GM12878 (cell line): ENCODE data around the gene ROBO4. TPM values are rescaled to one million over a fixed set of nuclear protein-coding genes. Genes with fewer than 3 reads are reported as not detected.

Experiments used
- ATAC-seq: fragments of 200-7000 bp; cut with Tn5 transposase; 3 replicates; pipeline ENCODE4 v1.9.1; 2020; ENCODE audit warnings: mild to moderate bottlenecking, moderate library complexity
- BruUV-seq: library from RNA; stranded (reverse); fragments of 400-500 nt; replicated peaks from 2 replicates; lab custom pipeline; 2021; lab: Mats Ljungman, UMichigan
- CTCF ChIA-PET: fragments of 300-600 bp; sonication (Branson Sonifier 250); formaldehyde crosslinking; extraction: SDS; loops from one replicate; lab custom pipeline; 2021; ENCODE audit warnings: inconsistent platforms; lab: Yijun Ruan, JAX
- POLR2A ChIA-PET: fragments of 350-600 bp; formaldehyde crosslinking; extraction: SDS; loops from one replicate; lab custom pipeline; 2021; ENCODE audit warnings: inconsistent platforms; lab: Charles Lee
- RAD21 ChIA-PET: fragments of 300-600 bp; sonication (Branson Sonifier 250); formaldehyde crosslinking; loops from one replicate; lab custom pipeline; 2023; ENCODE audit warnings: antibody characterized with exemption; ENCODE audit not compliant: unreplicated experiment; lab: Charles Lee
- SMC1A ChIA-PET: fragments of 300-600 bp; sonication (Branson Sonifier 250); formaldehyde crosslinking; loops from one replicate; lab custom pipeline; 2023; ENCODE audit not compliant: unreplicated experiment, uncharacterized antibody; lab: Charles Lee
- DNase-seq: peaks from one replicate; pipeline ENCODE4 v3.0.0-alpha.2; 2011; ENCODE audit warnings: low read depth, low spot score
- FAIRE-seq: peaks from 3 replicates; lab custom pipeline; 2011; peaks lifted over from hg19 to GRCh38; lab: Jason Lieb, UNC
- H2AFZ ChIP-seq: 2 replicates; pipeline ENCODE4 v1.6.0; 2011; ENCODE audit warnings: low read depth, low read length, control low read depth; ENCODE audit not compliant: control insufficient read depth
- H3K27ac ChIP-seq: 2 replicates; pipeline ENCODE4 v1.5.1; 2011; ENCODE audit warnings: control low read depth; ENCODE audit not compliant: control insufficient read depth, insufficient read depth
- H3K27me3 ChIP-seq, 2 experiments: replicated peaks in 1 of 2; 2 replicates each; pipeline versions ENCODE4 v1.6.0 to v1.6.1; 2011; ENCODE audit warnings: low read length in 1 of 2; ENCODE audit not compliant: control insufficient read depth in 2 of 2, insufficient read depth in 2 of 2
- H3K36me3 ChIP-seq, 2 experiments: 2 replicates each; pipeline ENCODE4 v1.5.1; 2011; ENCODE audit warnings: low read length in 1 of 2; ENCODE audit not compliant: control insufficient read depth in 2 of 2, insufficient read depth in 2 of 2
- H3K4me1 ChIP-seq: 2 replicates; pipeline ENCODE4 v1.6.1; 2011; ENCODE audit warnings: mild to moderate bottlenecking, low read length, moderate library complexity, mixed read lengths; ENCODE audit not compliant: control insufficient read depth, insufficient read depth
- H3K4me2 ChIP-seq: 2 replicates; pipeline ENCODE4 v1.6.0; 2011; ENCODE audit warnings: control low read depth; ENCODE audit not compliant: control insufficient read depth, insufficient read depth
- H3K4me3 ChIP-seq: fragments of 200-600 bp; sonication (generic); 2 replicates; pipeline ENCODE4 v1.5.1; 2016
- H3K79me2 ChIP-seq: 2 replicates; pipeline ENCODE4 v1.6.0; 2011; ENCODE audit warnings: low read length; ENCODE audit not compliant: control insufficient read depth, insufficient read depth
- H3K9ac ChIP-seq: 2 replicates; pipeline ENCODE4 v1.8.0; 2011; ENCODE audit warnings: low read length, control low read depth, mixed read lengths; ENCODE audit not compliant: control insufficient read depth, insufficient read depth
- H3K9me3 ChIP-seq: replicated peaks from 3 replicates; pipeline ENCODE4 v1.5.1; 2011; ENCODE audit warnings: mild to moderate bottlenecking, low read length; ENCODE audit not compliant: control insufficient read depth, insufficient read depth
- H4K20me1 ChIP-seq: 2 replicates; pipeline ENCODE4 v1.6.0; 2011; ENCODE audit not compliant: control insufficient read depth, insufficient read depth
- BACH1 ChIP-seq: fragments of 450-650 bp; IDR thresholded peaks from 2 replicates; pipeline ENCODE4 v1.6.1; 2017; ENCODE audit warnings: mild to moderate bottlenecking, borderline replicate concordance
- CBX5 ChIP-seq: sonication (generic); IDR thresholded peaks from 2 replicates; pipeline ENCODE4 v1.6.1; 2016; ENCODE audit warnings: low read depth, moderate library complexity, mild to moderate bottlenecking, inconsistent platforms
- CEBPB ChIP-seq, 2 experiments: fragments of 150-350 bp in 1 of 2; IDR thresholded peaks; 2 replicates each; pipeline ENCODE4 v1.6.1; 2012 to 2014; ENCODE audit warnings: low read depth in 2 of 2, low read length in 2 of 2, borderline replicate concordance in 1 of 2, inconsistent platforms in 1 of 2
- ETV6 ChIP-seq, 2 experiments: fragments of 450-650 bp in 1 of 2; IDR thresholded peaks in 1 of 2; conservative IDR thresholded peaks in 1 of 2; 2 replicates each; pipeline ENCODE4 v1.6.1; 2014; ENCODE audit warnings: antibody characterized with exemption in 1 of 2, borderline replicate concordance in 1 of 2, low read depth in 1 of 2, mild to moderate bottlenecking in 1 of 2, moderate library complexity in 1 of 2
- FOXK2 ChIP-seq: fragments of 450-650 bp; IDR thresholded peaks from 2 replicates; pipeline ENCODE4 v1.6.1; 2017; ENCODE audit warnings: mild to moderate bottlenecking, moderate library complexity
- HDAC2 ChIP-seq: fragments of 200-600 bp; sonication (generic); IDR thresholded peaks from 2 replicates; pipeline ENCODE4 v1.6.1; 2017
- NRF1 ChIP-seq: conservative IDR thresholded peaks from 2 replicates; pipeline ENCODE4 v1.6.1; 2011; ENCODE audit warnings: mild to moderate bottlenecking, low read depth, low read length, improper control_type of control experiment
- POLR2A ChIP-seq: IDR thresholded peaks from 2 replicates; pipeline ENCODE4 v1.6.1; 2011; ENCODE audit warnings: low read depth, mild to moderate bottlenecking, low read length
- RB1 ChIP-seq: fragments of 450-650 bp; formaldehyde crosslinking; IDR thresholded peaks from 2 replicates; pipeline ENCODE4 v1.6.1; 2017; ENCODE audit warnings: mild to moderate bottlenecking, borderline replicate concordance
- SIN3A ChIP-seq: IDR thresholded peaks from 2 replicates; pipeline ENCODE4 v1.6.1; 2012; ENCODE audit warnings: low read depth, low read length, improper control_type of control experiment
- SREBF2 ChIP-seq: IDR thresholded peaks from 2 replicates; pipeline ENCODE4 v1.6.1; 2012; ENCODE audit warnings: mild to moderate bottlenecking, low read length
- SRF ChIP-seq, 2 experiments: IDR thresholded peaks; 2 replicates each; pipeline ENCODE4 v1.6.1; 2011; ENCODE audit warnings: low read depth in 2 of 2, low read length in 2 of 2, mild to moderate bottlenecking in 1 of 2, moderate library complexity in 1 of 2
- TAF1 ChIP-seq: IDR thresholded peaks from 2 replicates; pipeline ENCODE4 v1.6.1; 2011; ENCODE audit warnings: mild to moderate bottlenecking, low read depth, low read length, borderline replicate concordance
- in situ Hi-C: fragments of 300-500 bp; cut with MboI; formaldehyde crosslinking; loops from 9 replicates; pipeline ENCODE4 v1.14.3; 2018; ENCODE audit warnings: mixed read lengths
- intact Hi-C: fragments of 100-400 bp; cut with micrococcal nuclease; formaldehyde crosslinking; loops from one replicate; pipeline ENCODE4 v1.14.2; 2022; ENCODE audit not compliant: unreplicated experiment
- polyA plus RNA-seq, 11 experiments: library from polyadenylated mRNA; depleted of rRNA in 4 of 11; unstranded in 6 of 11; stranded (reverse) in 5 of 11; fragments of >200 nt; fragmentation: Nextera tagmentation in 4 of 11; fragmentation: Illumina TruSeq in 1 of 11; extraction: Ambion mirVana in 4 of 11; extraction: Trizol in 1 of 11; gene quantifications; 1 replicate in 1 of 11; 2 replicates in 10 of 11; pipeline versions ENCODE4 v1.2.1 to v1.2.3, GENCODE V29; 2011 to 2016; ENCODE audit warnings: inconsistent platforms in 2 of 11, missing spikeins in 2 of 11, low read depth in 1 of 11
- total RNA-seq, 4 experiments: library from RNA; depleted of rRNA in 3 of 4; stranded (reverse); fragments of >200 nt in 3 of 4; fragmentation: Illumina TruSeq in 1 of 4; extraction: Trizol in 1 of 4; gene quantifications; 2 replicates each; pipeline versions ENCODE4 v1.2.1 to v1.2.3, GENCODE V29; 2013 to 2021
- TF ChIP-seq, protein P1 (sequence below): IDR thresholded peaks from 2 replicates; pipeline ENCODE4 v1.6.1; 2011; ENCODE audit warnings: borderline replicate concordance, low read depth, mild to moderate bottlenecking, moderate library complexity, mixed read lengths, low read length; ENCODE audit not compliant: insufficient read depth; ENCODE audit errors: extremely low read length
- TF ChIP-seq, protein P2 (sequence below): IDR thresholded peaks from 2 replicates; pipeline ENCODE4 v1.6.1; 2011; ENCODE audit warnings: mild to moderate bottlenecking, low read depth, low read length, moderate library complexity; ENCODE audit not compliant: insufficient replicate concordance
- TF ChIP-seq, protein P3 (sequence below): IDR thresholded peaks from 2 replicates; pipeline ENCODE4 v1.6.1; 2012; ENCODE audit warnings: low read depth, low read length, improper control_type of control experiment
- TF ChIP-seq, protein P4 (sequence below): IDR thresholded peaks from 2 replicates; pipeline ENCODE4 v1.6.1; 2011; ENCODE audit warnings: low read depth, mild to moderate bottlenecking, low read length, moderate library complexity, borderline replicate concordance; ENCODE audit errors: extremely low read depth

Gene ROBO4
- total and polyA plus RNA-seq, 10 of the 15 experiments (the other 5 are each of a cell fraction or from before 2014, with no cell fraction given): not detected

DNA sequence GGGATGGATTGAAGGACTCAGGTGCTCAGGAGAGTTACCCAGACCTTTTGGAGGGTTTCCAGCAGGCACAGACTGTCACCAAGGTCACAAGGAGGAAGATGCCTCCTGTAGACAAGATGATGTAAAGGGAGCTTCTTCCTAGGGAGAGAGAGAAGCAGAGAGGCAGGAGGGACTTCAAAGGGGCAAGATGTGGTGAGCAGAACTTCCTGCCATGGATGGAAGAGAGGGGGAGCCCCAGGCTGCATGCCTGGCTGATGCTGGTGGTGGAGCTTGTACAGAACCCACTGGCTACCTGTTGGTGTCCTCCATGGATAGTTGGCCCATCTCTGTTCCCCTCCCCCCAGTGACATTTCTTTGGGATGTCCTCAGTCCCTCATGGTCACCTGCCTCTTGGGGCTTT, 25.6 kb upstream of the ROBO4 start:
- Histone ChIP-seq H2AFZ (no peak overlapping the region), H4K20me1 (no peaks in the 10 kb centered on the region), H3K4me2 (no peak overlapping the region), H3K79me2 (no peaks in the 10 kb centered on the region), H3K27me3 (peaks cover 0 to 2% of the 10 kb centered on the region in 2 experiments; a peak in 1 of 4 replicates), H3K4me1 (no peaks in the 10 kb centered on the region), H3K4me3 (no peak overlapping the region), H3K9ac (no peak overlapping the region), H3K36me3 (no peaks in the 10 kb centered on the region), H3K27ac (no peak overlapping the region), H3K9me3 (no peaks in the 10 kb centered on the region)
- ATAC-seq: no peak
- intact Hi-C loops (no loop called here), in situ Hi-C loops (no loop called here)
- TF ChIP-seq, protein P1, sequence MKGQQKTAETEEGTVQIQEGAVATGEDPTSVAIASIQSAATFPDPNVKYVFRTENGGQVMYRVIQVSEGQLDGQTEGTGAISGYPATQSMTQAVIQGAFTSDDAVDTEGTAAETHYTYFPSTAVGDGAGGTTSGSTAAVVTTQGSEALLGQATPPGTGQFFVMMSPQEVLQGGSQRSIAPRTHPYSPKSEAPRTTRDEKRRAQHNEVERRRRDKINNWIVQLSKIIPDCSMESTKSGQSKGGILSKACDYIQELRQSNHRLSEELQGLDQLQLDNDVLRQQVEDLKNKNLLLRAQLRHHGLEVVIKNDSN: no peak
- TF ChIP-seq POLR2A: no peak
- no peak for TF ChIP-seq CBX5
- TF ChIP-seq, protein P2, sequence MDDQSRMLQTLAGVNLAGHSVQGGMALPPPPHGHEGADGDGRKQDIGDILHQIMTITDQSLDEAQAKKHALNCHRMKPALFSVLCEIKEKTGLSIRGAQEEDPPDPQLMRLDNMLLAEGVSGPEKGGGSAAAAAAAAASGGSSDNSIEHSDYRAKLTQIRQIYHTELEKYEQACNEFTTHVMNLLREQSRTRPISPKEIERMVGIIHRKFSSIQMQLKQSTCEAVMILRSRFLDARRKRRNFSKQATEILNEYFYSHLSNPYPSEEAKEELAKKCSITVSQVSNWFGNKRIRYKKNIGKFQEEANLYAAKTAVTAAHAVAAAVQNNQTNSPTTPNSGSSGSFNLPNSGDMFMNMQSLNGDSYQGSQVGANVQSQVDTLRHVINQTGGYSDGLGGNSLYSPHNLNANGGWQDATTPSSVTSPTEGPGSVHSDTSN: no peak
- TF ChIP-seq SREBF2: no peak
- no peak for TF ChIP-seq NRF1
- TF ChIP-seq HDAC2: no peak
- no peak for TF ChIP-seq FOXK2
- no peak for TF ChIP-seq SRF (IDR thresholded peaks at IDR 0.05; ENCODE audit: low read depth in 2 of 2, low read length in 2 of 2)
- no peak for TF ChIP-seq TAF1
- TF ChIP-seq, protein P3, sequence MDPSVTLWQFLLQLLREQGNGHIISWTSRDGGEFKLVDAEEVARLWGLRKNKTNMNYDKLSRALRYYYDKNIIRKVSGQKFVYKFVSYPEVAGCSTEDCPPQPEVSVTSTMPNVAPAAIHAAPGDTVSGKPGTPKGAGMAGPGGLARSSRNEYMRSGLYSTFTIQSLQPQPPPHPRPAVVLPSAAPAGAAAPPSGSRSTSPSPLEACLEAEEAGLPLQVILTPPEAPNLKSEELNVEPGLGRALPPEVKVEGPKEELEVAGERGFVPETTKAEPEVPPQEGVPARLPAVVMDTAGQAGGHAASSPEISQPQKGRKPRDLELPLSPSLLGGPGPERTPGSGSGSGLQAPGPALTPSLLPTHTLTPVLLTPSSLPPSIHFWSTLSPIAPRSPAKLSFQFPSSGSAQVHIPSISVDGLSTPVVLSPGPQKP: no peak
- no peak for TF ChIP-seq SIN3A
- TF ChIP-seq, protein P4, sequence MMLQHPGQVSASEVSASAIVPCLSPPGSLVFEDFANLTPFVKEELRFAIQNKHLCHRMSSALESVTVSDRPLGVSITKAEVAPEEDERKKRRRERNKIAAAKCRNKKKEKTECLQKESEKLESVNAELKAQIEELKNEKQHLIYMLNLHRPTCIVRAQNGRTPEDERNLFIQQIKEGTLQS: no peak
- no peak for TF ChIP-seq RB1
- no peak for TF ChIP-seq CEBPB (IDR thresholded peaks at IDR 0.05; ENCODE audit: borderline replicate concordance in 1 of 2, low read depth in 2 of 2, low read length in 2 of 2)
- no peak for TF ChIP-seq BACH1
- no peak for TF ChIP-seq ETV6 (conservative IDR thresholded peaks at IDR 0.05 in 1 of 2, IDR thresholded peaks at IDR 0.05 in 1 of 2; ENCODE audit: borderline replicate concordance in 1 of 2, low read depth in 1 of 2)
- BruUV-seq: no TSS peak
- ChIA-PET SMC1A (interaction anchor here (1.2 kb wide), 1 partner anchor 30 kb away, joined by 3 read pairs; the partner anchor contains the start of gene CCDC15), CTCF (interaction anchor here (0.9 kb wide), 1 partner anchor 168 kb away, joined by 4 read pairs; no protein-coding TSS in a partner anchor), RAD21 (no interaction called here), POLR2A (no interaction called here)
- DNase-seq: no peak
- FAIRE-seq: no peak
